ENCODE measurements around the gene LARP4.
"Not testable (repeated sequence)": the region's sequence is repeated elsewhere in the genome, so short reads cannot be mapped to it uniquely, and the experiment has no call there.

DNA sequence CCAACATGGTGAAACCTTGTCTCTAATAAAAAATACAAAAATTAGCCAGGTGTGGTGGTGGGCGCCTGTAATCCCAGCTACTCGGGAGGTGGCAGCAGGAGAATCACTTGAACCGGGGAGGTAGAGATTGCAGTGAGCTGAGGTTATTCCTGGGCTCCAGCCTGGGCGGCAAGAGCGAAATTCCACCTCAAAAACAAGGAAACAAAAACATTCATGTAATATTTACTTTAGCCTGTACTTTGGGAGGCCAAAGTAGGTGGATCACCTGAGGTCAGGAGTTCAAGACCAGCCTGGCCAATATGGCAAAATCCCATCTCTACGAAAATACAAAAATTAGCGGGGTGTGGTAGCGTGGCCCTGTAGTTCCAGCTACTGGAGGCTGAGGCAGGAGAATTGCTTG, 31.0 kb downstream of the LARP4 start:
- TF ChIP-seq ZNF777 (tag by site-specific recombination; IDR thresholded peaks at IDR 0.05; ENCODE audit: borderline replicate concordance); ZNF274 (IDR thresholded peaks at IDR 0.05; ENCODE audit: low read length); ZNF274 (tag by site-specific recombination; IDR thresholded peaks at IDR 0.05; ENCODE audit: borderline replicate concordance); ZNF624 (tag by site-specific recombination; IDR thresholded peaks at IDR 0.05); ZNF626 (tag by site-specific recombination; IDR thresholded peaks at IDR 0.05); ZNF10 (tag by site-specific recombination; IDR thresholded peaks at IDR 0.05); ZNF24 (tag by site-specific recombination; IDR thresholded peaks at IDR 0.05); KLF7 (tag by site-specific recombination; IDR thresholded peaks at IDR 0.05; ENCODE audit: borderline replicate concordance); KLF1 (tag by site-specific recombination; IDR thresholded peaks at IDR 0.05); ZNF341 (tag by site-specific recombination; IDR thresholded peaks at IDR 0.05; ENCODE audit: low read depth): not testable (repeated sequence)
- TF ChIP-seq, protein P1, sequence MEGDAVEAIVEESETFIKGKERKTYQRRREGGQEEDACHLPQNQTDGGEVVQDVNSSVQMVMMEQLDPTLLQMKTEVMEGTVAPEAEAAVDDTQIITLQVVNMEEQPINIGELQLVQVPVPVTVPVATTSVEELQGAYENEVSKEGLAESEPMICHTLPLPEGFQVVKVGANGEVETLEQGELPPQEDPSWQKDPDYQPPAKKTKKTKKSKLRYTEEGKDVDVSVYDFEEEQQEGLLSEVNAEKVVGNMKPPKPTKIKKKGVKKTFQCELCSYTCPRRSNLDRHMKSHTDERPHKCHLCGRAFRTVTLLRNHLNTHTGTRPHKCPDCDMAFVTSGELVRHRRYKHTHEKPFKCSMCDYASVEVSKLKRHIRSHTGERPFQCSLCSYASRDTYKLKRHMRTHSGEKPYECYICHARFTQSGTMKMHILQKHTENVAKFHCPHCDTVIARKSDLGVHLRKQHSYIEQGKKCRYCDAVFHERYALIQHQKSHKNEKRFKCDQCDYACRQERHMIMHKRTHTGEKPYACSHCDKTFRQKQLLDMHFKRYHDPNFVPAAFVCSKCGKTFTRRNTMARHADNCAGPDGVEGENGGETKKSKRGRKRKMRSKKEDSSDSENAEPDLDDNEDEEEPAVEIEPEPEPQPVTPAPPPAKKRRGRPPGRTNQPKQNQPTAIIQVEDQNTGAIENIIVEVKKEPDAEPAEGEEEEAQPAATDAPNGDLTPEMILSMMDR (tag by site-specific recombination; IDR thresholded peaks at IDR 0.05), result not testable (repeated sequence)
- TF ChIP-seq, protein P2, sequence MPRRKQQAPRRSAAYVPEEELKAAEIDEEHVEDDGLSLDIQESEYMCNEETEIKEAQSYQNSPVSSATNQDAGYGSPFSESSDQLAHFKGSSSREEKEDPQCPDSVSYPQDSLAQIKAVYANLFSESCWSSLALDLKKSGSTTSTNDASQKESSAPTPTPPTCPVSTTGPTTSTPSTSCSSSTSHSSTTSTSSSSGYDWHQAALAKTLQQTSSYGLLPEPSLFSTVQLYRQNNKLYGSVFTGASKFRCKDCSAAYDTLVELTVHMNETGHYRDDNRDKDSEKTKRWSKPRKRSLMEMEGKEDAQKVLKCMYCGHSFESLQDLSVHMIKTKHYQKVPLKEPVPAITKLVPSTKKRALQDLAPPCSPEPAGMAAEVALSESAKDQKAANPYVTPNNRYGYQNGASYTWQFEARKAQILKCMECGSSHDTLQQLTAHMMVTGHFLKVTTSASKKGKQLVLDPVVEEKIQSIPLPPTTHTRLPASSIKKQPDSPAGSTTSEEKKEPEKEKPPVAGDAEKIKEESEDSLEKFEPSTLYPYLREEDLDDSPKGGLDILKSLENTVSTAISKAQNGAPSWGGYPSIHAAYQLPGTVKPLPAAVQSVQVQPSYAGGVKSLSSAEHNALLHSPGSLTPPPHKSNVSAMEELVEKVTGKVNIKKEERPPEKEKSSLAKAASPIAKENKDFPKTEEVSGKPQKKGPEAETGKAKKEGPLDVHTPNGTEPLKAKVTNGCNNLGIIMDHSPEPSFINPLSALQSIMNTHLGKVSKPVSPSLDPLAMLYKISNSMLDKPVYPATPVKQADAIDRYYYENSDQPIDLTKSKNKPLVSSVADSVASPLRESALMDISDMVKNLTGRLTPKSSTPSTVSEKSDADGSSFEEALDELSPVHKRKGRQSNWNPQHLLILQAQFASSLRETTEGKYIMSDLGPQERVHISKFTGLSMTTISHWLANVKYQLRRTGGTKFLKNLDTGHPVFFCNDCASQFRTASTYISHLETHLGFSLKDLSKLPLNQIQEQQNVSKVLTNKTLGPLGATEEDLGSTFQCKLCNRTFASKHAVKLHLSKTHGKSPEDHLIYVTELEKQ (tag by site-specific recombination; IDR thresholded peaks at IDR 0.05; ENCODE audit: borderline replicate concordance), result not testable (repeated sequence)

Measured in HEK293 (cell line).